Measurements from ENCODE around the gene TGFB3.

DNA sequence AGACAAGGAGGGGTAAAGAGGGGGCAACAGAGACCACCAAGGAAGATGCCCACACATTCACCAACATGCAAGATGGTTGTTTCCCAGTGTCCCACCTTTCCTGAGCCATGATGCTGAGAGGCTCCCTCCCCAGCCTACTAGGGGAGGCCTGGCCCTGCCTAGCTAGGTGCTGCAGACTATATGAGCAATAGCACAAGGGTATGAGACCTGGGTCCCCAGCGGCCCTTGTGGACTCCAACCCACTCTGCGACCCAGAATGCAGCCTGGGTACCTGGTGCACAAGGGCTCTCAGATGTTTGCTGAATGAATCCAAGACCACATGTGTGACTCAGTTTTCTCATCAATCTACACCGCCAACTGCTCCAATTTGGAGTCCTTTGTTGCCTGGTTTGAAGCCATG lies 13.9 kb downstream of the TGFB3 start:
- TF ChIP-seq, protein P1, sequence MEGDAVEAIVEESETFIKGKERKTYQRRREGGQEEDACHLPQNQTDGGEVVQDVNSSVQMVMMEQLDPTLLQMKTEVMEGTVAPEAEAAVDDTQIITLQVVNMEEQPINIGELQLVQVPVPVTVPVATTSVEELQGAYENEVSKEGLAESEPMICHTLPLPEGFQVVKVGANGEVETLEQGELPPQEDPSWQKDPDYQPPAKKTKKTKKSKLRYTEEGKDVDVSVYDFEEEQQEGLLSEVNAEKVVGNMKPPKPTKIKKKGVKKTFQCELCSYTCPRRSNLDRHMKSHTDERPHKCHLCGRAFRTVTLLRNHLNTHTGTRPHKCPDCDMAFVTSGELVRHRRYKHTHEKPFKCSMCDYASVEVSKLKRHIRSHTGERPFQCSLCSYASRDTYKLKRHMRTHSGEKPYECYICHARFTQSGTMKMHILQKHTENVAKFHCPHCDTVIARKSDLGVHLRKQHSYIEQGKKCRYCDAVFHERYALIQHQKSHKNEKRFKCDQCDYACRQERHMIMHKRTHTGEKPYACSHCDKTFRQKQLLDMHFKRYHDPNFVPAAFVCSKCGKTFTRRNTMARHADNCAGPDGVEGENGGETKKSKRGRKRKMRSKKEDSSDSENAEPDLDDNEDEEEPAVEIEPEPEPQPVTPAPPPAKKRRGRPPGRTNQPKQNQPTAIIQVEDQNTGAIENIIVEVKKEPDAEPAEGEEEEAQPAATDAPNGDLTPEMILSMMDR (IDR thresholded peaks at IDR 0.05) = no peak
- TF ChIP-seq POLR2A (IDR thresholded peaks at IDR 0.05) = no peak
- no peak for TF ChIP-seq EP300 (IDR thresholded peaks at IDR 0.05)
